ENCODE results near the gene NTRK1. TPM values are rescaled to one million over a fixed set of nuclear protein-coding genes. Genes with fewer than 3 reads are reported as not detected.

NTRK1 gene
- polyA plus RNA-seq, 1 of the 3 experiments (the other 2 are of a cell fraction) = 0.97 TPM

DNA sequence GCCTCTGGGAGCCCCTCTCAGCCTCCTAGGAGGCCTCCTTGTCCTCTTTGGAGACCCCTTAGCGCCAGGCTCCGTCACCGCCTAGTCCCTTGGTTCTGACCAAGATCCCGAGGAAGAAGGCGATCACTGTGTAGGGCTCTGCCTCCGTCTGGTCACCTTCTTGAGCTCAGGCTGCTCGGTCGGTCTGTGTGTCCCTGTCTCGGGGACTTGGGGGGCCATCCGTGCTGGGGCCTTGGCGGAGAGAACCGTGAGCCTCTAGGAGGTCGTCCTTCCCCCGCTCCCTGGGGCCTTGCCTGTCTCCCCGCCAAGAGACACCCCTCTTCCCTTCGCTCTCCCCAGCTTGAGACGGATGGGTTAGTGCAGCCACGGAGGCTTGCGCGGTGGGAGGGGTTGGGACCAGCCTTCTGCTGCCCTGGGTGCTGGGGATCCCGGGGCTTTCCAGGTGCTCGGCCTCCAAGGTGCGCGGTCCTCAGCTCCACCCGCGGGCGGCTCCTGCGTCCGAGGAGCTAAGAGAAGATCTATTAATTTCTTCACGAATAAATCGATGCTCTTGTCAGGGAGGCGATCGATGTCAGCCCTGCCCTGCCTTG, 1.0 kb upstream of the NTRK1 start:
- H3K4me2 ChIP-seq = peak overlapping the region; percentile 91
- ChIA-PET CTCF (interaction anchor here (0.6 to 22.1 kb wide), 53 partner anchors 10 to 718 kb away, joined by 3 to 566 read pairs (median 6); partner anchors contain the start of genes CRABP2, HDGF, ISG20L2 and LRRC71), POLR2A (interaction anchor here (0.6 to 6.4 kb wide), 18 partner anchors 14 to 133 kb away, joined by 3 to 97 read pairs (median 5); partner anchors contain the start of genes HDGF, ISG20L2, METTL25B and MRPL24)
- H3K79me2 ChIP-seq (ENCODE audit: insufficient read depth) = no peaks in the 10 kb centered on the region
- no peaks in the 10 kb centered on the region for H3K9me2 ChIP-seq
- no peak for TF ChIP-seq ELF1 (IDR thresholded peaks at IDR 0.05)
- TF ChIP-seq GATA2 (CRISPR knock-in tag; IDR thresholded peaks at IDR 0.05) = 0 out of 2 replicates have a peak, but pooled peaks have one; percentile 5
- no peak for TF ChIP-seq MEF2A (IDR thresholded peaks at IDR 0.05; ENCODE audit: borderline replicate concordance, low read depth)
- peak overlapping the region in 1 of 2 experiments; percentile 97; a peak in 2 of 4 replicates for H3K27ac ChIP-seq (ENCODE audit: low read depth in 2 of 2, low read length in 1 of 2)
- H3K4me3 ChIP-seq (ENCODE audit: low read depth in 2 of 2, low read length in 1 of 2) = peak overlapping the region; percentile 54 to 64
- H3K9ac ChIP-seq = no peak overlapping the region
- WGBS (ENCODE audit: low lambda C conversion rate) = 49% methylated on average over 19 of the region's 33 CpGs
- H3K4me1 ChIP-seq (ENCODE audit: control insufficient read depth in 1 of 2, insufficient read depth in 2 of 2, low read depth in 1 of 2, low read length in 1 of 2) = peaks cover 3 to 74% of the 10 kb centered on the region in 2 experiments; a peak in 2 of 4 replicates
- H3F3A ChIP-seq (replicated peaks; ENCODE audit: insufficient read depth) = peaks cover 4% of the 10 kb centered on the region
- peak; percentile 61 for DNase-seq
- H3K27me3 ChIP-seq (ENCODE audit: insufficient read depth) = peaks cover 39% of the 10 kb centered on the region
- H3K9me3 ChIP-seq = no peaks in the 10 kb centered on the region
- no peaks in the 10 kb centered on the region for H4K20me1 ChIP-seq (ENCODE audit: insufficient read depth)
- H2AFZ ChIP-seq (ENCODE audit: low read depth) = no peak overlapping the region
- H3K36me3 ChIP-seq (replicated peaks in 1 of 2; ENCODE audit: control insufficient read depth in 1 of 2, insufficient read depth in 2 of 2, low read length in 1 of 2) = no peaks in the 10 kb centered on the region

DNA sequence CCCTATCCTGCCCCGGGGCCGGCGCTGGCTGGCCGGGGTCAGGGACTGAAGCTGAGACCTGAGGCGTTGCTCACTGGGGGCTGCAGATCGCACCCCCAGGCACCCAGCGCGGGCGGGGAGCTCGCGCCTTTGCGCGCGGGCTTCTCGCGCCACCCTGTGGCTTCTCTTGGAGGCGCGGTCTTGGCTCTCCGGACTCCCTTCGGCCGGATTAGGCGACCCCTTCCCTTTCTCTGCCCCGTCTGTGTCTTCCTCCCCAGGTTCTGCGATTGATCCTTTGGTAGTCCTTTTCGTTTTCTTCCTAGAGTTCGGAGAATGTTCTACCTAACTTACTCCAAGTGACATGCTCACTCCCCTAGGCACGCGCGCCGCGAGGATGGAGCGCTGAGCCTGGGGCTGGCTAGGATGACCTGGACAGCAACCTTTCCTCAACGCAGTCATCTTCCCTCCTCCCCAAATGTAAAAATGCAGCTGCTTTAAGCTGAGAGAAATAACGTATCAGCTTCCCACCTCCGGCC, 495 bp upstream of the NTRK1 start:
- H3K4me2 ChIP-seq = peak overlapping the region; percentile 91
- no peaks in the 10 kb centered on the region for H3K9me2 ChIP-seq
- DNase-seq = peak; percentile 87
- ChIA-PET CTCF (interaction anchor here (0.6 to 22.1 kb wide), 58 partner anchors 10 to 718 kb away, joined by 3 to 566 read pairs (median 5); partner anchors contain the start of genes CRABP2, HDGF, ISG20L2 and LRRC71), POLR2A (interaction anchor here (0.6 to 6.4 kb wide), 21 partner anchors 8 to 183 kb away, joined by 3 to 97 read pairs (median 4); partner anchors contain the start of genes HDGF, ISG20L2, METTL25B and MRPL24)
- TF ChIP-seq, protein P1, sequence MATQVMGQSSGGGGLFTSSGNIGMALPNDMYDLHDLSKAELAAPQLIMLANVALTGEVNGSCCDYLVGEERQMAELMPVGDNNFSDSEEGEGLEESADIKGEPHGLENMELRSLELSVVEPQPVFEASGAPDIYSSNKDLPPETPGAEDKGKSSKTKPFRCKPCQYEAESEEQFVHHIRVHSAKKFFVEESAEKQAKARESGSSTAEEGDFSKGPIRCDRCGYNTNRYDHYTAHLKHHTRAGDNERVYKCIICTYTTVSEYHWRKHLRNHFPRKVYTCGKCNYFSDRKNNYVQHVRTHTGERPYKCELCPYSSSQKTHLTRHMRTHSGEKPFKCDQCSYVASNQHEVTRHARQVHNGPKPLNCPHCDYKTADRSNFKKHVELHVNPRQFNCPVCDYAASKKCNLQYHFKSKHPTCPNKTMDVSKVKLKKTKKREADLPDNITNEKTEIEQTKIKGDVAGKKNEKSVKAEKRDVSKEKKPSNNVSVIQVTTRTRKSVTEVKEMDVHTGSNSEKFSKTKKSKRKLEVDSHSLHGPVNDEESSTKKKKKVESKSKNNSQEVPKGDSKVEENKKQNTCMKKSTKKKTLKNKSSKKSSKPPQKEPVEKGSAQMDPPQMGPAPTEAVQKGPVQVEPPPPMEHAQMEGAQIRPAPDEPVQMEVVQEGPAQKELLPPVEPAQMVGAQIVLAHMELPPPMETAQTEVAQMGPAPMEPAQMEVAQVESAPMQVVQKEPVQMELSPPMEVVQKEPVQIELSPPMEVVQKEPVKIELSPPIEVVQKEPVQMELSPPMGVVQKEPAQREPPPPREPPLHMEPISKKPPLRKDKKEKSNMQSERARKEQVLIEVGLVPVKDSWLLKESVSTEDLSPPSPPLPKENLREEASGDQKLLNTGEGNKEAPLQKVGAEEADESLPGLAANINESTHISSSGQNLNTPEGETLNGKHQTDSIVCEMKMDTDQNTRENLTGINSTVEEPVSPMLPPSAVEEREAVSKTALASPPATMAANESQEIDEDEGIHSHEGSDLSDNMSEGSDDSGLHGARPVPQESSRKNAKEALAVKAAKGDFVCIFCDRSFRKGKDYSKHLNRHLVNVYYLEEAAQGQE (IDR thresholded peaks at IDR 0.05; ENCODE audit: low read depth, low read length) = no peak
- TF ChIP-seq GABPA (IDR thresholded peaks at IDR 0.05; ENCODE audit: low read depth) (no peak), RXRA (IDR thresholded peaks at IDR 0.05; ENCODE audit: borderline replicate concordance, low read depth) (no peak), TEAD4 (IDR thresholded peaks at IDR 0.05; ENCODE audit: borderline replicate concordance, insufficient read depth) (no peak), SIN3A (IDR thresholded peaks at IDR 0.05; ENCODE audit: borderline replicate concordance, low read depth, low read length) (no peak), SMC3 (IDR thresholded peaks at IDR 0.05; ENCODE audit: low read depth, low read length) (peak; percentile 90), RCOR1 (IDR thresholded peaks at IDR 0.05; ENCODE audit: low read length) (0 out of 2 replicates have a peak, but pooled peaks have one; percentile 12), FOXM1 (IDR thresholded peaks at IDR 0.05; ENCODE audit: low read depth) (no peak), NFIC (IDR thresholded peaks at IDR 0.05; ENCODE audit: borderline replicate concordance) (no peak), RAD21 (IDR thresholded peaks at IDR 0.05; ENCODE audit: low read length) (peak; percentile 86)
- TF ChIP-seq, protein P2, sequence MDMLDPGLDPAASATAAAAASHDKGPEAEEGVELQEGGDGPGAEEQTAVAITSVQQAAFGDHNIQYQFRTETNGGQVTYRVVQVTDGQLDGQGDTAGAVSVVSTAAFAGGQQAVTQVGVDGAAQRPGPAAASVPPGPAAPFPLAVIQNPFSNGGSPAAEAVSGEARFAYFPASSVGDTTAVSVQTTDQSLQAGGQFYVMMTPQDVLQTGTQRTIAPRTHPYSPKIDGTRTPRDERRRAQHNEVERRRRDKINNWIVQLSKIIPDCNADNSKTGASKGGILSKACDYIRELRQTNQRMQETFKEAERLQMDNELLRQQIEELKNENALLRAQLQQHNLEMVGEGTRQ (IDR thresholded peaks at IDR 0.05; ENCODE audit: borderline replicate concordance, low read depth, low read length) = no peak
- TF ChIP-seq, protein P3, sequence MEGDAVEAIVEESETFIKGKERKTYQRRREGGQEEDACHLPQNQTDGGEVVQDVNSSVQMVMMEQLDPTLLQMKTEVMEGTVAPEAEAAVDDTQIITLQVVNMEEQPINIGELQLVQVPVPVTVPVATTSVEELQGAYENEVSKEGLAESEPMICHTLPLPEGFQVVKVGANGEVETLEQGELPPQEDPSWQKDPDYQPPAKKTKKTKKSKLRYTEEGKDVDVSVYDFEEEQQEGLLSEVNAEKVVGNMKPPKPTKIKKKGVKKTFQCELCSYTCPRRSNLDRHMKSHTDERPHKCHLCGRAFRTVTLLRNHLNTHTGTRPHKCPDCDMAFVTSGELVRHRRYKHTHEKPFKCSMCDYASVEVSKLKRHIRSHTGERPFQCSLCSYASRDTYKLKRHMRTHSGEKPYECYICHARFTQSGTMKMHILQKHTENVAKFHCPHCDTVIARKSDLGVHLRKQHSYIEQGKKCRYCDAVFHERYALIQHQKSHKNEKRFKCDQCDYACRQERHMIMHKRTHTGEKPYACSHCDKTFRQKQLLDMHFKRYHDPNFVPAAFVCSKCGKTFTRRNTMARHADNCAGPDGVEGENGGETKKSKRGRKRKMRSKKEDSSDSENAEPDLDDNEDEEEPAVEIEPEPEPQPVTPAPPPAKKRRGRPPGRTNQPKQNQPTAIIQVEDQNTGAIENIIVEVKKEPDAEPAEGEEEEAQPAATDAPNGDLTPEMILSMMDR (IDR thresholded peaks at IDR 0.05) = peak; percentile 85
- under 1% methylated on average over 27 of the region's 35 CpGs for WGBS (ENCODE audit: low lambda C conversion rate)
- H4K20me1 ChIP-seq (ENCODE audit: insufficient read depth) = no peaks in the 10 kb centered on the region
- H3K79me2 ChIP-seq (ENCODE audit: insufficient read depth) = no peaks in the 10 kb centered on the region
- H3K9ac ChIP-seq = no peak overlapping the region
- H3K9me3 ChIP-seq = no peaks in the 10 kb centered on the region
- peaks cover 39% of the 10 kb centered on the region for H3K27me3 ChIP-seq (ENCODE audit: insufficient read depth)
- H3F3A ChIP-seq (replicated peaks; ENCODE audit: insufficient read depth) = peaks cover 4% of the 10 kb centered on the region
- H3K36me3 ChIP-seq (replicated peaks in 1 of 2; ENCODE audit: control insufficient read depth in 1 of 2, insufficient read depth in 2 of 2, low read length in 1 of 2) = no peaks in the 10 kb centered on the region
- peaks cover 3 to 74% of the 10 kb centered on the region in 2 experiments; a peak in 2 of 4 replicates for H3K4me1 ChIP-seq (ENCODE audit: control insufficient read depth in 1 of 2, insufficient read depth in 2 of 2, low read depth in 1 of 2, low read length in 1 of 2)
- H2AFZ ChIP-seq (ENCODE audit: low read depth) = peak overlapping the region; percentile 76; the same call in 1 of the 2 replicates
- peak overlapping the region in 1 of 2 experiments; percentile 97; a peak in 2 of 4 replicates for H3K27ac ChIP-seq (ENCODE audit: low read depth in 2 of 2, low read length in 1 of 2)
- H3K4me3 ChIP-seq (ENCODE audit: low read depth in 2 of 2, low read length in 1 of 2) = peak overlapping the region; percentile 54 to 64
